DND-41 (cell line): ENCODE results near the gene WDR46.

Experiments
- EZH2 ChIP-seq: IDR thresholded peaks from 3 replicates; pipeline ENCODE4 v1.6.1; 2012; ENCODE audit warnings: borderline replicate concordance, low read depth, mild to moderate bottlenecking, moderate library complexity, low read length, inconsistent platforms; ENCODE audit not compliant: severe bottlenecking
- TF ChIP-seq, protein P1 (sequence below): IDR thresholded peaks from 2 replicates; pipeline ENCODE4 v1.5.1; 2012; ENCODE audit warnings: borderline replicate concordance, low read length, moderate library complexity, mild to moderate bottlenecking; ENCODE audit not compliant: poor library complexity, severe bottlenecking; ENCODE audit errors: extremely low read depth

DNA sequence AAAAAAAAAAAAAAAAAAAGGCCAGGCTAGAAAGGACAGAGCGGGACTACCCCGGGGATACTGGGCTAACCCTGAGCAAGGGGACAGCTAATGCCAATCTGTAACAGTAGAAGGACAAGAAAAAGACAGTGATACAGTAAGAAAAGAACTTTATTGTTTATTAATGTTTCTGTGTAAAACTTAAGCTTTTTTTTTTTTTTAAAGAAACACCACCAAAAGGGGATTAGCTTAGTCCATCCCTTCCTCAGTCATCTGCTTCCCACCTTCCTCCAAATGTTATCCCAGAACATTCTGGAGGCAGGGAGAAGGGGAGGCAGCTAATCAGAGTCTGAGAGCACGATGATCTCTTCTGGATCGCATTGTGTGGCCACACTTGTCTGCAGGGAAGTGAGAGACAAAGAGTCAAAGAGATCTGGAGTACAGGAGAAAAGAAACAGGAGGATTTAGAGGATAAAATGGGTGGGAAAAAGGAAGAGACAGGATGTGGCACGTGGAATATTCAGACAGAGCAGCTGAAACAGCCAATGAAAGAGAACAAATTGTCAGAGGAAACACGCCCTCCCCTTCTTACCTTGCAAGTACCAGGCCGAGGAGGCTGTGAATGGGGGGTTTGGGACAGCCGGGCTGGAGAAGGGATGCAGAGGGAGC is 29.5 kb upstream of the WDR46 start:
- TF ChIP-seq, protein P1, sequence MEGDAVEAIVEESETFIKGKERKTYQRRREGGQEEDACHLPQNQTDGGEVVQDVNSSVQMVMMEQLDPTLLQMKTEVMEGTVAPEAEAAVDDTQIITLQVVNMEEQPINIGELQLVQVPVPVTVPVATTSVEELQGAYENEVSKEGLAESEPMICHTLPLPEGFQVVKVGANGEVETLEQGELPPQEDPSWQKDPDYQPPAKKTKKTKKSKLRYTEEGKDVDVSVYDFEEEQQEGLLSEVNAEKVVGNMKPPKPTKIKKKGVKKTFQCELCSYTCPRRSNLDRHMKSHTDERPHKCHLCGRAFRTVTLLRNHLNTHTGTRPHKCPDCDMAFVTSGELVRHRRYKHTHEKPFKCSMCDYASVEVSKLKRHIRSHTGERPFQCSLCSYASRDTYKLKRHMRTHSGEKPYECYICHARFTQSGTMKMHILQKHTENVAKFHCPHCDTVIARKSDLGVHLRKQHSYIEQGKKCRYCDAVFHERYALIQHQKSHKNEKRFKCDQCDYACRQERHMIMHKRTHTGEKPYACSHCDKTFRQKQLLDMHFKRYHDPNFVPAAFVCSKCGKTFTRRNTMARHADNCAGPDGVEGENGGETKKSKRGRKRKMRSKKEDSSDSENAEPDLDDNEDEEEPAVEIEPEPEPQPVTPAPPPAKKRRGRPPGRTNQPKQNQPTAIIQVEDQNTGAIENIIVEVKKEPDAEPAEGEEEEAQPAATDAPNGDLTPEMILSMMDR, result no peak
- TF ChIP-seq EZH2, result no peak
